Right lobe of liver (tissue), 4 donors: ENCODE results near the gene RNF145.

Experiments
- CTCF ChIP-seq, 4 donors: fragments of 200-600 bp in 3 of 4; fragments of 450-650 bp in 1 of 4; IDR thresholded peaks; one replicate each; pipeline versions ENCODE4 v1.5.1 to v1.8.0; 2016 to 2022; ENCODE audit warnings: antibody characterized with exemption in 4 of 4, mild to moderate bottlenecking in 2 of 4
- POLR2A ChIP-seq: fragments of 450-650 bp; IDR thresholded peaks from one replicate; pipeline ENCODE4 v1.6.1; 2017; ENCODE audit warnings: antibody characterized with exemption, mild to moderate bottlenecking
- donor health status: DM: no; HTN: no; CAD: no.
- donor health status: DM: no; HTN: no; CAD: no.
- donor health status: DM: no; HTN: yes; CAD: no.

GRCh38 chr5:159224471-159224870, 15.1 kb upstream of the RNF145 start:
- no peak for TF ChIP-seq CTCF (IDR thresholded peaks at IDR 0.05)
- TF ChIP-seq POLR2A = no peak
